ENCODE results near the gene TBR1.

Gene TBR1

GRCh38 chr2:161427664-161428587, 11.8 kb downstream of the TBR1 start:
- DNase-seq (ENCODE audit: low spot score) = peak; percentile 60

GRCh38 chr2:161430386-161430785, 14.3 kb downstream of the TBR1 start:
- no peak for DNase-seq (ENCODE audit: low spot score)

GRCh38 chr2:161432107-161432506, 16.0 kb downstream of the TBR1 start:
- no peak for DNase-seq (ENCODE audit: low spot score)

- no peak for DNase-seq (ENCODE audit: low spot score)
Observed at GRCh38 chr2:161434118-161434517, 18.0 kb downstream of the TBR1 start.

GRCh38 chr2:161436411-161436810, 20.3 kb downstream of the TBR1 start:
- no peak for DNase-seq (ENCODE audit: low spot score)

GRCh38 chr2:161438598-161438997, 22.5 kb downstream of the TBR1 start:
- no peak for DNase-seq (ENCODE audit: low spot score)

- no peak for DNase-seq (ENCODE audit: low spot score)
Observed at GRCh38 chr2:161445097-161445496, 29.0 kb downstream of the TBR1 start.

GRCh38 chr2:161448431-161448830, 32.3 kb downstream of the TBR1 start:
- no peak for DNase-seq (ENCODE audit: low spot score)

- no peak for DNase-seq (ENCODE audit: low spot score)
Observed at GRCh38 chr2:161471631-161472030, 55.5 kb downstream of the TBR1 start.

- no peak for DNase-seq (ENCODE audit: low spot score)
Observed at GRCh38 chr2:161474920-161475319, 58.8 kb downstream of the TBR1 start.
